T1000 (cell line): Measurements from ENCODE around the gene CASP7.

ENCODE experiments used
- DNase-seq: peaks from one replicate; lab custom pipeline; 2025; ENCODE audit warnings: mixed read lengths; lab: John Stamatoyannopoulos, UW

Gene CASP7

DNA sequence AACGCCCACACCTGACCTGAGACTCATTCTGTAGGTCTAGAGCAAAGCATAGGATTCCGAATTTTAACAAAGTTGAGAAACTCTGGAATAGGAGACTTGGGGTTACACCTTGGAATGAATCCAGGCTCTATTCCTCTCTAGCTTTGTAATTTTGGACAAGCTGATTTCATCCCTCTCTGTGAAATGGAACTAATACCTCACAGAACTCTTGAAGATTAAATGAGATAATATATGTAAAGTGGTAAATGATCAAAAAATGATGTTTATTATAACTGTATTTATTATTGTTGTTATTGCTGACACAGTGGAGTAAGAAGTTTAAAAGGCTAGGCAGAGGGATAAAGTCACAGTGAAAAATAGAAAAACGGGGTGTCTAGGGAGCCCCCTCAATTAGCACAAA lies 32.3 kb downstream of the CASP7 start:
- DNase-seq, result no peak

DNA sequence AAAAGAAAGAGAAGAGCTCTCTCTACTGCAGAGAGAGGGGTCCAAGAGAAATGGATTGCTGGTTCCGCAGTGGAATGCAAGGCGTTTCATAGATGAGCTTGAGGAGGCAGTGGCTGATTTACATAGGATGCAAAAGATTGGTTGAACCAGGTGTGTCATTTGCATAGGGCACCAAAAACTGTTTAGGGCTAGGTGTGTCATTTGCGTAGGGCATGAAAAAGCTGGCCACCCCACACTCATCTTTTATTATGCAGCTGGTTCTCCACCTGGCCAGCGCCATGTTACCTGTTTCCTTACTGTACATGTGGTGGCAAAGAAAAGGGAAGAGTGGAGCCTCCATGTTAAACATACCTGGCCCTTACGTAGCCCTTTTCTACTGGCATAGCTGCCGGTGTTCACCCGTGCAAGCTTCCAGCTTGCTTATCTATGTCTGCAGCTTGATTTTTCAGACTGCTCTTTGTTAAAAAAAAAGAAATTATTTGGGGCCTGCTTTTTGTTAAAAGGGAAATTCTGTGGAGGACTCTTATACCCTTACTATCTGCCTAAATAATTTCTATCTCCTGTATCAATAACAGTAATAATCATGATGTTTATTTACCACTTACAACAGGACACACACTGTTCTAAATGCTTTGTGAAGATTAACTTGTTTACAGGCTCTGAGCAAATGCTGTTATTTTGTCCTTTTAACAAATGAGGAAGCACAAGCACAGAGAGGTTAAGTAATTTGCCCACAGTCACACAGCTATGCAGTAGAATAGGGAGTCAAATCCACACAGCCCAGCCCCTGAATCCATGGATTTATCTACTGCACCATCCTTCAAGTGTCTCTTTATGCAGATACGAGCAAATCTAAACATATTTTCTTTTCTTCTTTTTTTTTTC lies 33.3 kb downstream of the CASP7 start:
- no peak for DNase-seq

DNA sequence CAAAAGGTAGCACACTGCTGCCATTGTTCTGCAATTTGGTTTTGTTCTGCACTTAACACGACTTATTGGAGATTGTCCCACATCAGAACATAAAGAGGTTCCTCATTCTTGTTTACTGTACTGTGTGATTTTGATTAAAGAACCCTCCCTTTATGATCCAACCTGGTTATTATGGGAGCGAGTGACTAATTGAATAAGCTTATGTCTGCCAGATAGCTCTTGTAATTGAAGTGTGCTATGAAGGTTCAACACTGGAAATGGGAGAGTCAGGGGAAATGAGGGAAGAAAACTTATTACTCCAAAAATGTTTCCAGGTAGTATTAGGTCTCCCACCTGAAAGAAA lies 33.9 kb downstream of the CASP7 start:
- DNase-seq, result no peak

DNA sequence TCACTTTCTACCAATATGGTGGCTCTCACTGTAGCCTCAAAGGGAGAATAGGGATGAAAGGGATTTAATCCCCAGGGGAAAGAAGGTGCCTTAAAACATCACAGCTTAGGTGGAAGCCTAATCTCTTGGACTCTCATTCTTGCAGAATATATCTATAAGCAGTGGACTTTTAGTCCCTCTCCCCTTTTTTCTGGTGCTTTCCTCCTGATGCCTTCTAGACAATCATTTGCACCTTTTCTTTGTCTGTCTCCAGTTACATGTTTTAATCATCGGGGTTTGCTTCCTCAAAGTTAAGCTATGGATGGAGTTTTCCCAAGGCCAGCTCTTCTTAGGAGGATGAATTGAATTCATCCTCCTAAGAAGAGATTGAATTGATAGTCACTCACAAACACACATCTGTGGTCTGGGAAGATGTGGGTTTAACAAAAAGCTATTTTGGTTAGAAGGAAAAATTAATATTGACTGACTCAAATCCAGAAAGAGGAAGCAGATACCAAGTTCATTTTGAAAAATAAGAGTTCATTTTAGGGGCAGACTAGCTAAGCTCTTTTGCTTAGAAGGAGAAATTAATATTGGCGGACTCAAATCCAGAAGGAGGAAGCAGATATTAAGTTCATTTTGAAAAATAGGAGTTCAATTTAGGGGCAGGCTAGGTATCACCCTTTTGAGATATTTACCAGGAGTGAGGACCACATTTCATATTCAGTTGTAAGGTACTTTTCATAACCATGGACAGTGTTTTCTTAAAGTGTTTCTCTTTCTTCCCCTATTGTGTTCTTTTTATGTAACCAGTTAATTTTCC lies 36.6 kb downstream of the CASP7 start:
- DNase-seq, result no peak

DNA sequence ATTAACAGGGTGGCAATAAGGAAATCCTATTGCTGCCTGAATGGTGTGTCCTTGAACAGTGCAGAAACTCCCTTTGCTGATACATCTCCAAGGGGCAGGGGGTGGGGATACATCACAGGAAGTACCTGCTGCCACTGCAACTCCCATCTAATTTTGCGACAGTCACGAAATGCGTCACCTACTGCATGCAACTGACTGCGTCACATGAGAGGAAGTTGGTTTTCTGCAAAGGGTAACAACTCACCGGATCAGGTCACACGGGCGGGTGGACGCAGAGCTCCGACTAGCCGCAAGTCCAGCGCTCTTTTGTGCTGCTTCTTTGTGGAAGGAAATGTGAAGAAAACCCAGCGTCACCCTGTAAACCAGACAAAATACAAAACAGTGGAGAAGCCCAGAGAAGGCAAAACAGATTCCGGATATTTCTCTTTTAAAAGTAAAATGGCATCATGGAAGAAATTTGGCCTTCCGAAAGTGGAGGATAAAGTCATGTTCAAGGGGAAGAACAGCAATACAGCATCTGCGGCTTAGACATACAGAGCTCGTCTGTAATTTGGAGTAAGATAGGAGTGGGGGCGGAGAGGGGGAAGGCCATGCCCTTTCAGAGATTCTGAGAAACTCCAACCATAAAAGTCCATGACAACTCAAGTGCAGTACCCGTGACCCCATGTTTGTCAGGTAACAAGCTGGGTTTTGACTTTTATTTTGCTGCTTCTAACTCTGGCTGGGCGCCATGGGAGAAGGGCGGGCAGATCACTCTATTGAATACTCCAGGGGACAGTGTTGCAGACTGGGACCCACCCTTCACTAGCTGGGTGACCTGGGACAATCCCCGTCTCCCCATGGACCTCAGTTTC lies 39.5 kb downstream of the CASP7 start:
- DNase-seq, result no peak

DNA sequence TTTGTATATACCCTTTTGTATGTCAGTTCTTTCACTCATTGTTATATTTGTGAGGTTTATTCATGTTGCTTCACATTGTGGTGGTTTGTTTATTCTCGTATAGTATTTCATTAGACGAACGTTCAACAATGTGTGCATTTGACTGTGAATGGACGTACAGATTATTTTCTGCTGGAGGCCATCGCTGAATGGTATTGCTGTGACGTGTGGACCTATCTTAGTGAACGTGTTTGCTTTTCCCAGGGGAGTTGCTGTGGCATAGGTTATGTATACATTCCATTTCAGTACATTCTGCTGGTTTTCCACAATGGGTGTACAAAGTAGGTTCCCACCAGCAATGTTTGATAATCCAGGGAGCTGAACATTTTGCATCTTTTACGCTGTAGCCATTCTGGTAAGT lies 40.7 kb downstream of the CASP7 start:
- DNase-seq, result no peak

DNA sequence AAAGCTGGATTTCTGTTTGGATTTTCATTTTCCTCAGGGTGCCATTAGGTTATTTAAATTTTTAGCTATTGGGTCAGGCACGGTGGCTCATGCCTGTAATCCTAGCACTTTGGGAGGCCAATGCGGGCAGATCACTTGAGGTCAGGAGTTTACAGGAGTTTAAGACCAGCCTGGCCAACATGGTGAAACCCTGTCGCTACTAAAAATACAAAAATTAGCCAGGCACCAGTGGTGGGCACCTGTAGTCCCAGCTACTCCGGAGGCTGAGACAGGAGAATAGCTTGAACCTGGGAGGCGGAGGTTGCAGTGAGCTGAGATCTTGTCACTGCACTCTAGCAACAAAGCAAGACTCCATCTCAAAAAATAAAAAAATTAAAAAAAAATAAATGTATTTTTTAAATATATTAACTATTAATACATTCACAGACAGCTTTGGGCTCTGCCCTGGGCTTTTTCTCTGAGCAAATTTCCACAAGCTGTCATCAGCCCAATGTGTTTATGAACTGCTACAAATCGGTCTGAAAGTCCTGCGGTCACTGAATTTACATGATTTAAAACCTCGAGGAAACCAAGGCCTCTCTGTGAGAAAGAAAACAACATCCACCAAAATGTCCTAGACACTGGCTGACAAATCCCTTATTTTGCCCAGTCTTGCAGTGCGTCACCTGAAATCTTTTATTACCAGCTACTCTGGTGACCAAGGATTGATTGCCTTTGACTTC lies 52.6 kb downstream of the CASP7 start:
- no peak for DNase-seq

DNA sequence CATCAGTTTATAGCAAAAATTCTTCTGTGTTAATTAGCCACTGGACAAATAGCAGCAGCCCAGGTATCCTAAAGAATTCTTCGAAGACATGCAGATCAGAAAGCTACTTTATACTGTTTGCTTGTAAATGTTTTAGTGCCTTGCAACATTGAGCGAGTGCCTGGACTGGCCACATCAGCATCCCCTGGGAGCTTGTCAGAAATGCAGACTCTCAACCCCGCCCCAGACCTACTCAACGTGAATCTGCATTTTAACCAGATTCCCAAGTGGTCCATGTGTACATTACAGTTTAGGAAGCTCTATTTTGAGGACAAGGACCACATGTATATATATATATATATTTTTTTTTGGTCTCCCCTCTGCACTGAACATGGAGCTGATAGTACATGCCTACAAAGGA lies 53.3 kb downstream of the CASP7 start:
- DNase-seq, result no peak

DNA sequence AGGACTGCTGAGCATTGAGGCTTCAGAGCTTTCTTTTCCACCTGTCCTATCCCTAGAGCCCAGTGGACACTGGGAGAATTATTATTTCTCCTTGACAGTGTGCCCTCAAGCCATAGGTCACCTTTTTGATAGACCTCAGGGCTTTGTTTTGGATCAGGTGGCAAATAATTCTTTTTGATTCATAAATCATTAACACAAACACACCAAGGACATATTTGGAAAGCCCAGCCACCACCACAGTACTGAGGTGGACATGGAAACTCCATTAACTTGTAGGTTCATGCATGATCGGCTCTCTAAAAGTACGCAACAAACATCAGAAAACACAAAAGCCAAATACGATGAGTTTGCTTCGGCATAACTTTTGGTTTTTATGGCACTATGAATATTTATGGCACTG lies 53.9 kb downstream of the CASP7 start:
- DNase-seq, result no peak

DNA sequence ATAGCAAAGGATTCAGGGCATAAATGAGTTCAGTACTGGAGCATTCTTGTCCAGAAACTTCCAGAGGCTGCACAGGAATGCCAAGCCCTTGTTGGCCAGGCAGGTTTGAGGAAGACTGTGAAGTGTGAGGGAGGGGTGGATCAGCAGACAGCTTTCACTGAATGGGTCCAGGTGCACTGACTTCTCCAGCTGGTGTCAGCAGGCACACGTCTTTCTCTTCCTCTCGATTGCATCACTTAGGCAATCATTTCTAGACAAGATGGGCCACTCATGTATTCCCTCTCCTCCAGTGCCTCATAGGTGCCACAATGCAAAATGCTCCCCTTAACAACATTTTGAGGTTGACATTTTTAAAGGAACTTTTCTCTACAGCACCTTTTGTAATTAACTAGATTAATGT lies 56.2 kb downstream of the CASP7 start:
- no peak for DNase-seq

DNA sequence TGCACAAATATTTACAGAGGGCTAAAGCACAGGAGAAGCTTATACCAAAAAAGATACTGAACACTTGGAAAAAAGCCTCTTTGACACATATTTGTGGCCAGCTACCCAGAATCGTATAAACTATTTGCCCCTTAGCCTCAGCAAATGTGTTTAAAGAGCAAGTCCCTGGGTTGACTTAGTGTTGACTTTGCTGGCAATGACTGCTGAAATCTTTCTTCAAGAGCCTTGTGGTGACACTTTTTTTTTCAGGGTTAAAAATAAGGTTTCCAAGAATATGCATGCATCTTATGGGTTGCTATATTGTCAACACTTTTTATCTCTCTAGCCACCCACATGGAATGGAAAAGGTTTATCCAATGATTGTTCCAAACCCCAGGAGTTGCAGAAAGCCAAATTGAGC lies 56.9 kb downstream of the CASP7 start:
- no peak for DNase-seq

DNA sequence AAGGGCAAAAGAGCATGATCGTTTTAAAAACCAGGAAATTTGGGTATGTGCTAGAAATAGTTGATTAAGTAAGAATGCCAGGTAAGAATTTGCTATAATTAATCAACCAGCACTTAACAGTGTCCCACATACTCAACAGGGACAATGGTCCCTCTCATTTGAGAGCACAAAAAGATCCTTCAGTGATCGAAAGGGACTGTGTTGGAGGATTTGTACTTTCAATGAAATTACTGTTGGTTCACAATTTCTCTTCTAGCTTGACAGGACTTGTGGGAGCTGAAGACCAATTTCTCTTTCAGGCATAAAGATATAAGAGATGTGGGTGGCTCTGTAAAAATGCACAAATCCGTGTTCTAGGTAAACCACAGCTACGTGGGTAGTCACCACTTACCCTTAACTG lies 59.3 kb downstream of the CASP7 start:
- DNase-seq, result no peak

DNA sequence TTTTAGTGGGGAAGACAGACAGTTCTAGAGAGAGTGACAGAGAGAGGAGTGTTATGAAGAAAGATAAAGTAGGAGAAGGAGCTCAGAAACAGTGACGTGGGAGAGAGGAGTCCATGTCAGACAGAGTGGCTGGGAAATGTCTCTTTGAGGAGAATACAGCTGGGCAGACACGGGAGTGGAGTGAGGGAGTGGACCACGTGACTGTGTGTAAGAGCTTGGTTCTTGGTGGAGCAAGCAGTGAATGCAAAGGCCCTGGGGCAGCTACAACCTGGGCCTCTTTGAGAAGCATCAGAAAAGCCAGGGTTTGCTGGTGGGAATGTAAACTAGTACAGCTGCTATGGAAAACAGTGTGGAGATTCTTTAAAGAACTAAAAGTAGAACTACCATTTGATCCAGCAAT lies 59.9 kb downstream of the CASP7 start:
- no peak for DNase-seq

DNA sequence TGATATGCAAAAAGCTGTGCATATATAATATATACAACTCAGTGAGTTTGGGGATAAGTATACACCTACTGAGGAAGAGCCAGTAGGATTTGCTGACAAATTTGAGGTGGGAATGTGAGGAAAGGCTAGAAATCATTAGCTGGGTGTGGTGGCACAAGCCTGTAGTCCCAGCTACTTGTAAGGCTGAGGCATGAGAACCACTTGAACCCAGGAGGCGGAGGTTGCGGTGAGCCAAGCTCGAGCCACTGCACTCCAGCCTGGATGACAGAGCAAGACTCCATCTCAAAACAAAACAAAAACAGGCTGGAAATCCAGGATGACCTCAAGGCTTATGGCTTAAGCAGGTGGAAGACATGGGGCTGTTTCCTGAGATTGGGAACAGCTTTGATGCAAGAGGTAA lies 61.1 kb downstream of the CASP7 start:
- DNase-seq, result no peak

DNA sequence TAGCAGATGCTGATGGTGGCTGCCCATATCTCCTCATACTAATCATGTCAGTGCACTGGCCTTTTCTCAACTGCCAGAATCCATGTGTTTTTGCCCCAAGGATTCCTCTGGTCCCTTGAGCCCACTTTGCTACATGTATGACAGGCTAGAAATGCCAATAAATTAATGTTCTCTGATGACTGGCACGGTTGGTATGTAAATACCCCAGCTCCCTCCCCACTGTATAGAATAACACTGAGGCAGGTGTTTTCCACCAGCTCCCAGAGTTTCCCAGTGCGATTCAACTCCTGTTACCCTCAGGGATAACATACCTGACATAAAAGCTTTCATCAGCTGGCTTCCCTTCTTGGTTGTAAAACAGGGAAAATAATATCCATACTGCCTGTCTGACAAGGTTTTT lies 62.8 kb downstream of the CASP7 start:
- no peak for DNase-seq

DNA sequence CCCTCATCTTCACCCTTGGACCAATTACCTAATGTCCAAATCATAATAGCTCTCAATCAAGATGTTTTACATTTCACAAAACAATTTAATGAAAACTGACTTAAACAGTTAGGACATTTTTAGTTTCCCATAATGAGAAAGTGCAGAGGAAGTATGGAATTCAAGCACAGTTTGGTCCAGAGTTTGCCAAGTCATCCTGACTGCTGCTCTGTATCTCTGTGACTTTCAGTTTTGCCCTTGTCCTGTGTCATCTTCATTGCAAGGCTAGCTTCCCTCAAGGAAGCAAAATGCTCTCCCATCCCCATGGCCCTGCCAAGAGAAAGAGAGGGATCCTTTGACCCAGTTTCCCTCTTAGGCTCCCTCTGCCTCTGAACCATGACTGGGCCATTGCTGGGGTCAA lies 63.9 kb downstream of the CASP7 start:
- no peak for DNase-seq

DNA sequence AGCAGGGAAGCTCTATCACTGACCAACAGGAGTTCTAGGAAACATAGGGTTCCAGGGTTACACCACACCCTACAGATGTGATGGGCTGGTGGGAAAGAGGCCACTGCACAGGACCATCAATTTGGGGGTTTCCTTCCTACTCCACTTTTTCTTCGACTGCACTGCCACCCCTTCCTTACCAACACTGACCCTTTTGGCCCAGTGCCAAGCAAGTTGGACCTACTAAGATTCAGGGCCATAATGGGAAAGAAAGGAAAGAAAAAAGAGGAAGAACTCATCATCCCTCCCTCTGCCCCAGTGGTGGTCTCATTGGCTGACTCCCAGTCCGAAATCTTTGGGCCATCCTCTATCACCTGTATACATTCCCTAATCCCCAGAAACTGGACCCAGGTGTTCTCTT lies 65.7 kb downstream of the CASP7 start:
- no peak for DNase-seq

DNA sequence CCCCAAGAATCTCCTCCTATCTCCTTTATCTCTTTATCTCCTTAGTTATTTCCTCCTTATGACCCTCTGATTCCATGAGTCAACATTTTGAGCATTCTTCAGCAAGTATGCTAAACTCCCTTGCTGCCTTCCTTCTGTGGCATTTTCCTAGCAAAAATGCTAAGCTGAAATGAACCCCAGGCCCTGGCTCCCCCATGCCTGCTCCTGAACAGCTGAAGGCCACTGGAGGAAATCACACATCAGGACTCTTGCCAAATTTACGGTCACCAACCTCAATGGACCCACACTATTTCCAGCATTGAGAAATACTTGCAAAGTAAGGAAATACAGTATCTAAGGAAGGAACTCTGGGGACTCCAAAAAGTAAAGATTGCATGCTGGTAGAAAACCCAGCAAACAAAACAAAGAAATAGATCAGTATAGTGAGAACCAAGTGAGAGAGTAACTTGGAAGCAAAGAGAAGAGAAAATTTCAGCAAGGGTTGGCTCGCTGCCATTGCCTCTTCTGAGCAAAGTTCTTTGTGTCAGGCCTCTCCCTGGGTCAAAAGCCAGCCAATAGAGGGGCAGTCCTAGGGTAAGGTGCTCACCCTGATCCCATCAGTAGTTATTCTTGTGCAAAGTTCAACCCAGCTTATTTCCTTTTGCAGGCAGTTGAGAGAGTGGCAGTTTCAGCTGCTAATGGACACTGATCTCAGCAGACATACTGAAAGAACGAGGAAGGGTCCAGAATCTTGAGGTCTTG lies 66.7 kb downstream of the CASP7 start:
- DNase-seq, result no peak

DNA sequence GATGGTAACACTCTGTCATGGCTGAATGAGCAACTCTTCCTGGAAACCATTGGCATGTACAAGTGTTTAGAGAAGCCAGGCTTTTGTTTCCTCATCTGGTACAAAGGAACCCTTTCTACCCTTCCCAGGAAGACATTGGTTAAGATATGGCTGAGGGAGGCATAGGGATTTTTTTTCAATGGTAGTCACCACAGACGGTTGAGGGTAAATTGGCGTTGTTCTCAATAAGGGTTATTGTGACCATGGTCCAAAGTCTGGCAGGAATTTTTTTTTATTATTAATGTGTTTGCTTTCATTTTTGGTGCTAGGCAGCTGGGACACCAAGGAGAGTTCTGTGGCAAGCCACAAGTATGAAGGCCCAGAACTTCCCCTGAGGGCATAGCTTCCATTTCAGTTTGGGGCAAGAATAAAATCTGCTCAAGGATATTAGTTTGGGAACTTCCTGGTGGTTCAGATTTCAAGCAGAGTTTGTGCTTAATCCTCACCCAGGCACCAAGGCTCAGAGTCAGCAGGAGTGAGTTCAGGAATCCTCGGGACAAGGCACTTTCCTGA lies 71.5 kb downstream of the CASP7 start, which contains the start of gene PLEKHS1:
PLEKHS1 (plus strand) TSS at position 502 of the 552 bp plus-strand sequence. CDS start 3,596 bp downstream, outside the sequence.
- DNase-seq, result no peak

DNA sequence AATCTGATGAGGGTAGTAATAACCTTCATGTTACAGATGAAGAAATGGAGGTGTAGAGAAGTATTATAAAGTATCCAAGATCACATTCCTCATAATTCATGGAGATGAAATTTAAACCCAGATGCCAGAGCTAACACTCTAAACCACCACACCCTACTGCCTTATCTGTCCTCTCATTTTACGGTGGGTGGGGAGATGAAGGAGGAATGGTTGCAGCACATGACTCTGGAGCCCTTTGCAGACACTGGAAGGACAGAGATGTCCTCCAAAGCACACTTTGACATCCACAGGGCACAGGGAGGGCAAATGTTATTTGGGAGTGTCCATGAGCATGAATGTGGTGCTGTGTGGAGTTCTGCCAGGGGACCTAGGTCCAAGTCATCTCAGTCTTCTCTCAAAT lies 72.8 kb downstream of the CASP7 start:
- no peak for DNase-seq
